Measurements from ENCODE around the gene CLIP2. TPM values are rescaled to one million over a fixed set of nuclear protein-coding genes. Genes with fewer than 3 reads are reported as not detected.
A peak's percentile ranks its signal among the peaks of the same experiment; 100 is the strongest.

CLIP2 gene
- total and polyA plus RNA-seq, 2 of the 4 experiments (the other 2 are of a cell fraction) = 18.1 to 20.7 TPM

DNA sequence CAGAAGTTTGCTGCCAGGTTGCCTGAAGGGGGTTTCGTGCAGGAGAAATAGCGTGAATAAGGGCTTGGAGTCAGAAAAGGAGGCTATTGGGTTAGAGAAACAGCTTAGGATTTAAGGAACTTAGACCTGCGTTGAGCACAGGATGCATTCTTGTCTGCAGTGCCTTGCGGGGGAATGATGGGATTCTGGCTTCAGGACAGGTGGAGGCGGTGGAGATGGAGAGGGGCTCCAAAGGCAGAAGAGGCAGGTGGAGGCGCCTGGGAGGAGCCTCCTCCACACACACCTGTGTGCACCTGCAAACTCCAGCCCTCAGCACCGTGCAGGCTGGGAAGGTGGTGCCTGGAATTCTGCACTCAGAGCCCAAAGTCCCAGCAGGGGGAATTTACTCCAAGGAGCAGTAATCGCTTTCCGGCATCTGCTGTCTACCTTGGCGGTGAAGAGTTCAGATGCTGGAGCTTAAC lies 1.8 kb downstream of the CLIP2 start:
- peaks cover 61% of the 10 kb centered on the region for H4K20me1 ChIP-seq (ENCODE audit: insufficient read depth, low read length)
- CTCF ChIA-PET = no interaction called here
- peak overlapping the region; percentile 91 for H3K9ac ChIP-seq (ENCODE audit: low read depth, low read length)

More for the DNA sequence above, 1.8 kb downstream of the CLIP2 start:
- Histone ChIP-seq H3K4me2 (ENCODE audit: low read depth, low read length) (peak overlapping the region; percentile 80), H2BK120ac (ENCODE audit: low read depth, low read length) (no peak overlapping the region), H3K4ac (ENCODE audit: low read depth, low read length) (no peak overlapping the region), H3K9me1 (ENCODE audit: insufficient read depth, low read length) (peaks cover 27% of the 10 kb centered on the region), H2AK5ac (ENCODE audit: low read depth, low read length) (no peak overlapping the region), H2BK20ac (ENCODE audit: low read depth, low read length) (no peak overlapping the region), H2BK15ac (ENCODE audit: low read depth, low read length) (no peak overlapping the region), H3K27me3 (ENCODE audit: control insufficient read depth, insufficient read depth, low read length) (no peaks in the 10 kb centered on the region), H4K8ac (ENCODE audit: low read depth in 2 of 2, low read length in 2 of 2) (no peak overlapping the region), H3K18ac (ENCODE audit: low read depth, low read length) (no peak overlapping the region), H3K4me3 (ENCODE audit: insufficient read depth, low read depth, low read length) (peak overlapping the region; percentile 96), H2AFZ (replicated peaks; ENCODE audit: low read length, poor library complexity) (no peak overlapping the region), H3K23ac (ENCODE audit: low read depth, low read length) (peak overlapping the region; percentile 64; the same call in 1 of the 2 replicates), H3K4me1 (ENCODE audit: control insufficient read depth, insufficient read depth, low read length) (peaks cover 29% of the 10 kb centered on the region), H4K5ac (ENCODE audit: low read depth, low read length) (no peak overlapping the region), H3K36me3 (ENCODE audit: control insufficient read depth, insufficient read depth, low read length) (no peaks in the 10 kb centered on the region), H3K9me3 (ENCODE audit: control insufficient read depth, insufficient read depth, low read length) (no peaks in the 10 kb centered on the region), H3K27ac (ENCODE audit: insufficient read depth, low read length) (no peak overlapping the region; the same call in 1 of the 2 replicates), H3K14ac (replicated peaks; ENCODE audit: low read depth, low read length) (no peak overlapping the region), H3K56ac (ENCODE audit: extremely low read depth, insufficient read depth, low read length) (no peak overlapping the region), H2AK9ac (replicated peaks; ENCODE audit: low read depth, low read length, poor library complexity) (no peak overlapping the region), H4K91ac (ENCODE audit: insufficient read depth, low read depth, low read length) (no peak overlapping the region), H3K79me1 (ENCODE audit: low read depth in 1 of 2, low read length in 2 of 2) (peaks cover 0 to 77% of the 10 kb centered on the region in 2 experiments), H2BK5ac (ENCODE audit: low read depth, low read length, poor library complexity, severe bottlenecking) (no peak overlapping the region)
- no TSS peak for BruUV-seq (replicated peaks)
- DNase-seq (no peak), ATAC-seq (ENCODE audit: low read depth) (no peak)
- dilution Hi-C loops (cut with HindIII; ENCODE audit: low sequenced_read_pairs, unreplicated experiment) = no loop called here
- in situ Hi-C loops (cut with MboI; ENCODE audit: low sequenced_read_pairs) = no loop called here
- TF ChIP-seq FOS (IDR thresholded peaks at IDR 0.05; ENCODE audit: low read depth, low read length) (no peak), MAZ (IDR thresholded peaks at IDR 0.05; ENCODE audit: borderline replicate concordance, low read depth, low read length) (no peak), POLR2A (IDR thresholded peaks at IDR 0.05; ENCODE audit: low read depth, low read length) (no peak), SMC3 (IDR thresholded peaks at IDR 0.05; ENCODE audit: low read depth, low read length) (no peak), MAFK (IDR thresholded peaks at IDR 0.05; ENCODE audit: low read depth, low read length) (no peak), CHD1 (IDR thresholded peaks at IDR 0.05; ENCODE audit: low read depth, low read length) (no peak), NFE2L2 (IDR thresholded peaks at IDR 0.05; ENCODE audit: low read depth, low read length) (no peak), MXI1 (IDR thresholded peaks at IDR 0.05; ENCODE audit: borderline replicate concordance, low read depth, low read length) (no peak), RCOR1 (IDR thresholded peaks at IDR 0.05; ENCODE audit: insufficient replicate concordance, low read length) (no peak), CEBPB (IDR thresholded peaks at IDR 0.05; ENCODE audit: low read depth, low read length) (no peak), RAD21 (IDR thresholded peaks at IDR 0.05; ENCODE audit: low read length) (no peak)
- TF ChIP-seq, protein P1, sequence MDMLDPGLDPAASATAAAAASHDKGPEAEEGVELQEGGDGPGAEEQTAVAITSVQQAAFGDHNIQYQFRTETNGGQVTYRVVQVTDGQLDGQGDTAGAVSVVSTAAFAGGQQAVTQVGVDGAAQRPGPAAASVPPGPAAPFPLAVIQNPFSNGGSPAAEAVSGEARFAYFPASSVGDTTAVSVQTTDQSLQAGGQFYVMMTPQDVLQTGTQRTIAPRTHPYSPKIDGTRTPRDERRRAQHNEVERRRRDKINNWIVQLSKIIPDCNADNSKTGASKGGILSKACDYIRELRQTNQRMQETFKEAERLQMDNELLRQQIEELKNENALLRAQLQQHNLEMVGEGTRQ (IDR thresholded peaks at IDR 0.05; ENCODE audit: low read depth, low read length) = no peak
- POLR2A ChIA-PET (ENCODE audit: unreplicated experiment) = no interaction called here
- WGBS, 2 experiments (ENCODE audit: extremely low coverage in 2 of 2, insufficient read length in 1 of 2) = 73% methylated on average over 5 of the region's 10 CpGs; no CpG with 5 or more reads in 1 of the 2 experiments
- intact Hi-C loops (cut with micrococcal nuclease) = loop anchor here (2.0 to 5.0 kb wide), 2 partner anchors 36 to 84 kb away; partner anchors contain the start of gene RFC2
